H1 (cell line): Measurements from ENCODE around the gene MYBL2. TPM values are rescaled to one million over a fixed set of nuclear protein-coding genes. Genes with fewer than 3 reads are reported as not detected.

Experiments used
- CTCF ChIA-PET: fragments of 300-600 bp; sonication (Branson Sonifier 250); formaldehyde crosslinking; loops from one replicate; lab custom pipeline; 2021; ENCODE audit not compliant: partially characterized antibody; lab: Charles Lee
- POLR2A ChIA-PET: fragments of 300-600 bp; sonication (Branson Sonifier 250); formaldehyde crosslinking; loops from one replicate; lab custom pipeline; 2021; ENCODE audit warnings: inconsistent platforms; ENCODE audit not compliant: partially characterized antibody; lab: Charles Lee
- DNase-seq, 2 experiments: peaks; one replicate each; pipeline versions ENCODE4 v3.0.0 to v3.0.0-alpha.2; 2010 to 2022; ENCODE audit warnings: low spot score in 2 of 2, low read depth in 1 of 2, mixed read lengths in 1 of 2
- FAIRE-seq: peaks from 2 replicates; lab custom pipeline; 2011; peaks lifted over from hg19 to GRCh38; lab: Jason Lieb, UNC
- H2AFZ ChIP-seq: 2 replicates; pipeline ENCODE4 v1.8.1; 2012; ENCODE audit warnings: low read length, inconsistent platforms
- H2AK5ac ChIP-seq: 2 replicates; pipeline ENCODE4 v1.6.1; 2013; ENCODE audit warnings: low read depth, low read length
- H2BK120ac ChIP-seq: replicated peaks from 2 replicates; pipeline ENCODE3; 2013; ENCODE audit warnings: low read depth, low read length, inconsistent platforms
- H2BK12ac ChIP-seq: 2 replicates; pipeline ENCODE4 v1.6.1; 2013; ENCODE audit warnings: low read depth, low read length
- H2BK15ac ChIP-seq: 2 replicates; pipeline ENCODE4 v1.6.1; 2013; ENCODE audit warnings: low read length
- H2BK20ac ChIP-seq: 2 replicates; pipeline ENCODE4 v1.6.1; 2013; ENCODE audit warnings: low read length
- H2BK5ac ChIP-seq: 2 replicates; pipeline ENCODE4 v1.6.1; 2013; ENCODE audit warnings: low read depth, low read length
- H3K14ac ChIP-seq: 2 replicates; pipeline ENCODE4 v1.6.1; 2013; ENCODE audit warnings: inconsistent platforms; ENCODE audit not compliant: insufficient read length
- H3K18ac ChIP-seq: 2 replicates; pipeline ENCODE4 v1.6.1; 2013; ENCODE audit warnings: low read length; ENCODE audit errors: extremely low read depth
- H3K23ac ChIP-seq: 2 replicates; pipeline ENCODE4 v1.6.1; 2013; ENCODE audit warnings: inconsistent platforms; ENCODE audit not compliant: insufficient read length
- H3K23me2 ChIP-seq: 2 replicates; pipeline ENCODE4 v1.6.1; 2013; ENCODE audit warnings: low read depth, low read length
- H3K27ac ChIP-seq: 2 replicates; pipeline ENCODE4 v1.6.1; 2011; ENCODE audit warnings: low read depth, low read length, inconsistent platforms
- H3K27me3 ChIP-seq, 4 experiments: replicated peaks in 1 of 4; 1 replicate in 1 of 4; 2 replicates in 3 of 4; pipeline versions ENCODE4 v1.6.1 to v1.8.1; 2011 to 2013; ENCODE audit warnings: low read length in 3 of 4, mild to moderate bottlenecking in 3 of 4, inconsistent platforms in 2 of 4, mixed read lengths in 2 of 4, moderate library complexity in 1 of 4; ENCODE audit not compliant: control insufficient read depth in 3 of 4, insufficient read depth in 3 of 4; ENCODE audit errors: extremely low read depth in 1 of 4
- H3K36me3 ChIP-seq, 4 experiments: 2 replicates each; pipeline versions ENCODE4 v1.6.1 to v1.8.1; 2011 to 2013; ENCODE audit warnings: mild to moderate bottlenecking in 4 of 4, low read length in 3 of 4, moderate library complexity in 2 of 4, control low read depth in 1 of 4, inconsistent platforms in 1 of 4; ENCODE audit not compliant: insufficient read depth in 4 of 4, control insufficient read depth in 2 of 4
- H3K4ac ChIP-seq: replicated peaks from 2 replicates; pipeline ENCODE3; 2013; ENCODE audit warnings: low read length, low read depth, mixed read lengths, inconsistent platforms; ENCODE audit not compliant: insufficient read length
- H3K4me1 ChIP-seq, 4 experiments: replicated peaks in 1 of 4; 1 replicate in 1 of 4; 2 replicates in 3 of 4; pipeline versions ENCODE4 v1.6.1 to v1.8.1; 2011 to 2013; ENCODE audit warnings: low read length in 3 of 4, inconsistent platforms in 2 of 4, mixed read lengths in 1 of 4; ENCODE audit not compliant: insufficient read depth in 4 of 4, control insufficient read depth in 3 of 4
- H3K4me2 ChIP-seq, 2 experiments: 2 replicates each; pipeline versions ENCODE4 v1.6.1 to v1.8.1; 2011 to 2013; ENCODE audit warnings: low read depth in 2 of 2, low read length in 2 of 2, control low read depth in 1 of 2, inconsistent platforms in 1 of 2, mild to moderate bottlenecking in 1 of 2; ENCODE audit not compliant: insufficient read depth in 1 of 2
- H3K4me3 ChIP-seq, 4 experiments: fragments of 200-600, 300-600 bp in 1 of 4; sonication (generic), shearing (Covaris generic), sonication (Bioruptor Twin) in 1 of 4; 2 replicates each; pipeline versions ENCODE4 v1.5.1 to v1.8.1; 2011 to 2016; ENCODE audit warnings: low read length in 4 of 4, low read depth in 3 of 4, control low read depth in 2 of 4, inconsistent platforms in 2 of 4, mild to moderate bottlenecking in 2 of 4, mixed read lengths in 1 of 4, moderate library complexity in 1 of 4; ENCODE audit not compliant: insufficient read depth in 2 of 4; ENCODE audit errors: extremely low read depth in 1 of 4
- H3K56ac ChIP-seq: replicated peaks from 2 replicates; pipeline ENCODE3; 2013; ENCODE audit warnings: low read depth, mild to moderate bottlenecking, mixed read lengths, low read length, inconsistent platforms; ENCODE audit not compliant: insufficient read length
- H3K79me1 ChIP-seq: 2 replicates; pipeline ENCODE4 v1.6.1; 2013; ENCODE audit warnings: low read depth, low read length, control low read depth
- H3K79me2 ChIP-seq, 2 experiments: 2 replicates each; pipeline versions ENCODE4 v1.6.1 to v1.8.1; 2012 to 2013; ENCODE audit warnings: low read length in 2 of 2, mild to moderate bottlenecking in 2 of 2, inconsistent platforms in 1 of 2; ENCODE audit not compliant: insufficient read depth in 2 of 2, control insufficient read depth in 1 of 2
- H3K9ac ChIP-seq, 4 experiments: replicated peaks in 1 of 4; 1 replicate in 1 of 4; 2 replicates in 3 of 4; pipeline versions ENCODE4 v1.6.1 to v1.8.1; 2011 to 2013; ENCODE audit warnings: low read depth in 3 of 4, low read length in 3 of 4, control low read depth in 2 of 4, mild to moderate bottlenecking in 2 of 4, moderate library complexity in 2 of 4, inconsistent platforms in 1 of 4; ENCODE audit errors: extremely low read depth in 1 of 4
- H3K9me3 ChIP-seq, 2 experiments: 2 replicates each; pipeline versions ENCODE4 v1.6.1 to v1.8.1; 2012 to 2013; ENCODE audit warnings: mild to moderate bottlenecking in 2 of 2, moderate library complexity in 2 of 2, control low read depth in 1 of 2, inconsistent platforms in 1 of 2, low read depth in 1 of 2, low read length in 1 of 2, mixed read lengths in 1 of 2; ENCODE audit not compliant: insufficient read depth in 2 of 2
- H4K20me1 ChIP-seq, 2 experiments: replicated peaks in 1 of 2; 2 replicates each; pipeline versions ENCODE3 to v1.8.1; 2011 to 2013; ENCODE audit warnings: inconsistent platforms in 2 of 2, low read length in 2 of 2, mild to moderate bottlenecking in 1 of 2; ENCODE audit not compliant: insufficient read depth in 2 of 2, control insufficient read depth in 1 of 2
- H4K5ac ChIP-seq: 2 replicates; pipeline ENCODE4 v1.6.1; 2013; ENCODE audit warnings: low read length, low read depth, mixed read lengths, inconsistent platforms; ENCODE audit not compliant: insufficient read length
- H4K8ac ChIP-seq: 2 replicates; pipeline ENCODE4 v1.8.0; 2013; ENCODE audit warnings: mild to moderate bottlenecking, moderate library complexity, low read length, inconsistent platforms; ENCODE audit not compliant: insufficient read depth; ENCODE audit errors: extremely low read depth
- H4K91ac ChIP-seq: replicated peaks from 2 replicates; pipeline ENCODE3; 2013; ENCODE audit warnings: low read length, mixed read lengths, inconsistent platforms; ENCODE audit not compliant: insufficient read length
- ATF2 ChIP-seq: IDR thresholded peaks from 2 replicates; pipeline ENCODE4 v1.6.1; 2012; ENCODE audit warnings: low read length, inconsistent platforms
- BCL11A ChIP-seq, 2 experiments: IDR thresholded peaks; one replicate each; pipeline ENCODE4 v1.6.1; 2011; ENCODE audit warnings: low read depth in 2 of 2, low read length in 2 of 2, mild to moderate bottlenecking in 2 of 2
- CHD2 ChIP-seq: IDR thresholded peaks from 2 replicates; pipeline ENCODE4 v1.6.1; 2012; ENCODE audit warnings: low read length, improper control_type of control experiment
- CREB1 ChIP-seq: IDR thresholded peaks from 2 replicates; pipeline ENCODE4 v1.6.1; 2012; ENCODE audit warnings: inconsistent platforms
- FOSL1 ChIP-seq: IDR thresholded peaks from 2 replicates; pipeline ENCODE4 v1.6.1; 2011; ENCODE audit warnings: mild to moderate bottlenecking, low read depth, low read length, moderate library complexity; ENCODE audit not compliant: insufficient read depth
- NANOG ChIP-seq: IDR thresholded peaks from 2 replicates; pipeline ENCODE4 v1.6.1; 2011; ENCODE audit warnings: low read length, low read depth, mild to moderate bottlenecking, inconsistent platforms; ENCODE audit not compliant: insufficient read depth, poor library complexity, severe bottlenecking
- NRF1 ChIP-seq: IDR thresholded peaks from 2 replicates; pipeline ENCODE4 v1.6.1; 2011; ENCODE audit warnings: mild to moderate bottlenecking, low read depth, low read length, improper control_type of control experiment
- POLR2AphosphoS5 ChIP-seq: IDR thresholded peaks from 2 replicates; pipeline ENCODE4 v1.6.1; 2011; ENCODE audit warnings: low read depth, low read length
- SIRT6 ChIP-seq: IDR thresholded peaks from one replicate; pipeline ENCODE4 v1.7.1; 2012; ENCODE audit warnings: low read length, inconsistent platforms
- SIX5 ChIP-seq: IDR thresholded peaks from 2 replicates; pipeline ENCODE4 v1.6.1; 2011; ENCODE audit warnings: mild to moderate bottlenecking, low read depth, low read length
- SP1 ChIP-seq: IDR thresholded peaks from 2 replicates; pipeline ENCODE4 v1.6.1; 2011; ENCODE audit warnings: low read depth, low read length
- SRF ChIP-seq: IDR thresholded peaks from 2 replicates; pipeline ENCODE4 v1.6.1; 2011; ENCODE audit warnings: mild to moderate bottlenecking, low read depth, low read length, moderate library complexity
- SUZ12 ChIP-seq: fragments of 200-600 bp; sonication (generic); IDR thresholded peaks from 2 replicates; pipeline ENCODE4 v1.6.1; 2012; ENCODE audit warnings: mild to moderate bottlenecking, inconsistent platforms, low read length, moderate library complexity, mixed read lengths
- TAF1 ChIP-seq: IDR thresholded peaks from 2 replicates; pipeline ENCODE4 v1.6.1; 2011; ENCODE audit warnings: mild to moderate bottlenecking, low read depth, low read length
- TBP ChIP-seq: IDR thresholded peaks from 2 replicates; pipeline ENCODE4 v1.6.1; 2011; ENCODE audit warnings: low read depth, low read length, improper control_type of control experiment
- WGBS, 2 experiments: shearing (Covaris generic) in 1 of 2; methylation state at CpG; one replicate each; pipeline versions ENCODE4 v1.1.6 to v1.1.7; 2013 to 2015; ENCODE audit warnings: low lambda C conversion rate in 2 of 2, mixed read lengths in 2 of 2, inconsistent platforms in 1 of 2, low coverage in 1 of 2, missing lambda C conversion rate in 1 of 2; ENCODE audit not compliant: insufficient replicate concordance in 2 of 2, insufficient coverage in 1 of 2, insufficient read length in 1 of 2; ENCODE audit errors: extremely low coverage in 1 of 2, missing lambda C conversion rate in 1 of 2; 5-methylcytosine and 5-hydroxymethylcytosine counted together
- polyA plus RNA-seq, 7 experiments: library from polyadenylated mRNA; depleted of rRNA in 3 of 7; stranded (reverse) in 5 of 7; unstranded in 2 of 7; fragments of >200 nt in 5 of 7; fragments of 200-250 nt in 2 of 7; gene quantifications; 1 replicate in 5 of 7; 2 replicates in 1 of 7; 4 replicates in 1 of 7; pipeline versions ENCODE4 v1.2.1 to v1.2.3, GENCODE V29; 2011 to 2013; ENCODE audit warnings: missing spikeins in 2 of 7, mixed read lengths in 2 of 7
- total RNA-seq: library from RNA; stranded (reverse); fragmentation: NEBNext Ultra II Directional; extraction: Animal tissue kit (Norgen Biotek cat#: 25700); gene quantifications from 2 replicates; pipeline ENCODE4 v1.2.1, GENCODE V29; 2021

MYBL2 gene
- total and polyA plus RNA-seq, 2 of the 8 experiments (the other 6 are each of a cell fraction or from before 2014, with no cell fraction given), result 75.3 to 207 TPM

- Histone ChIP-seq H3K56ac (no peak overlapping the region), H2AK5ac (no peak overlapping the region), H2BK120ac (no peak overlapping the region), H3K4me2 (no peak overlapping the region), H3K27me3 (no peaks in the 10 kb centered on the region), H2BK12ac (no peak overlapping the region), H2BK5ac (no peak overlapping the region), H3K9ac (no peak overlapping the region), H3K9me3 (no peaks in the 10 kb centered on the region), H3K14ac (no peak overlapping the region), H3K79me2 (no peaks in the 10 kb centered on the region; a peak in 1 of 4 replicates), H3K23me2 (no peaks in the 10 kb centered on the region), H3K23ac (no peak overlapping the region), H4K8ac (no peak overlapping the region), H3K4me1 (no peaks in the 10 kb centered on the region), H3K79me1 (no peaks in the 10 kb centered on the region), H4K5ac (no peak overlapping the region), H2BK20ac (no peak overlapping the region), H3K36me3 (peaks cover 14 to 50% (median 34%) of the 10 kb centered on the region in 4 experiments; a peak in 7 of 8 replicates), H2BK15ac (no peak overlapping the region), H3K18ac (no peak overlapping the region), H3K4me3 (no peak overlapping the region), H4K20me1 (peaks cover 3 to 7% of the 10 kb centered on the region in 2 experiments), H2AFZ (no peak overlapping the region), H3K27ac (no peak overlapping the region), H4K91ac (no peak overlapping the region), H3K4ac (no peak overlapping the region)
- DNase-seq (no peak), FAIRE-seq (no peak)
- 94% methylated on average over 8 of the region's 8 CpGs; no CpG with 5 or more reads in 1 of the 2 experiments for WGBS, 2 experiments
- CTCF ChIA-PET, result interaction anchor here (0.6 kb wide), 1 partner anchor 1072 kb away, joined by 3 read pairs; no protein-coding TSS in a partner anchor
- POLR2A ChIA-PET, result no interaction called here
- TF ChIP-seq CHD2, result no peak
- TF ChIP-seq FOSL1, result no peak
- TF ChIP-seq BCL11A (IDR thresholded peaks at IDR 0.05; ENCODE audit: low read depth in 2 of 2, low read length in 2 of 2), result no peak
- no peak for TF ChIP-seq SUZ12
- no peak for TF ChIP-seq SP1
- TF ChIP-seq POLR2AphosphoS5, result no peak
- no peak for TF ChIP-seq ATF2
- TF ChIP-seq NANOG, result no peak
- no peak for TF ChIP-seq TBP
- no peak for TF ChIP-seq TAF1
- TF ChIP-seq SIX5, result no peak
- TF ChIP-seq SIRT6, result no peak
- no peak for TF ChIP-seq CREB1
- no peak for TF ChIP-seq SRF
- no peak for TF ChIP-seq NRF1
Measured at GRCh38 chr20:43695571-43695970, 28.7 kb downstream of the MYBL2 start.
